IMR-90 (cell line): Measurements from ENCODE around the gene SLC4A5. TPM values are rescaled to one million over a fixed set of nuclear protein-coding genes. Genes with fewer than 3 reads are reported as not detected.
A peak's percentile ranks its signal among the peaks of the same experiment; 100 is the strongest.

ENCODE experiments used
- ATAC-seq: fragments of 200-7000 bp; cut with Tn5 transposase; 2 replicates; pipeline ENCODE4 v1.9.1; 2020; ENCODE audit warnings: low read depth, mild to moderate bottlenecking, moderate library complexity
- BruUV-seq: library from RNA; stranded (reverse); fragments of 400-500 nt; replicated peaks from 2 replicates; lab custom pipeline; 2021; lab: Mats Ljungman, UMichigan
- CTCF ChIA-PET: fragments of 300-600 bp; formaldehyde crosslinking; extraction: SDS; loops from one replicate; lab custom pipeline; 2021; ENCODE audit warnings: antibody characterized with exemption; lab: Yijun Ruan, JAX
- POLR2A ChIA-PET: fragments of 300-600 bp; sonication (Branson Sonifier 250); formaldehyde crosslinking; loops from one replicate; lab custom pipeline; 2022; ENCODE audit warnings: antibody characterized with exemption; ENCODE audit not compliant: unreplicated experiment; lab: Charles Lee
- DNase-seq: peaks from one replicate; pipeline ENCODE4 v3.0.0; 2013
- H2AFZ ChIP-seq: replicated peaks from 2 replicates; pipeline ENCODE3; 2013; ENCODE audit warnings: low read length, mild to moderate bottlenecking; ENCODE audit not compliant: poor library complexity
- H2AK5ac ChIP-seq: 2 replicates; pipeline ENCODE4 v1.6.1; 2013; ENCODE audit warnings: low read depth, low read length, inconsistent platforms
- H2AK9ac ChIP-seq: replicated peaks from 2 replicates; pipeline ENCODE3; 2013; ENCODE audit warnings: mild to moderate bottlenecking, low read depth, low read length, moderate library complexity; ENCODE audit not compliant: poor library complexity
- H2BK120ac ChIP-seq: 2 replicates; pipeline ENCODE4 v1.6.1; 2013; ENCODE audit warnings: low read depth, low read length, inconsistent platforms
- H2BK15ac ChIP-seq: 3 replicates; pipeline ENCODE4 v1.6.1; 2013; ENCODE audit warnings: low read depth, low read length, inconsistent platforms
- H2BK20ac ChIP-seq: 2 replicates; pipeline ENCODE4 v1.6.1; 2013; ENCODE audit warnings: low read depth, mild to moderate bottlenecking, inconsistent platforms, low read length, moderate library complexity
- H2BK5ac ChIP-seq: 2 replicates; pipeline ENCODE4 v1.6.1; 2013; ENCODE audit warnings: mild to moderate bottlenecking, low read depth, low read length, inconsistent platforms; ENCODE audit not compliant: poor library complexity, severe bottlenecking
- H3K14ac ChIP-seq: replicated peaks from 2 replicates; pipeline ENCODE4 v1.6.1; 2013; ENCODE audit warnings: low read depth, low read length, inconsistent platforms
- H3K18ac ChIP-seq: 2 replicates; pipeline ENCODE4 v1.6.1; 2013; ENCODE audit warnings: low read depth, low read length, control low read depth
- H3K23ac ChIP-seq: 2 replicates; pipeline ENCODE4 v1.6.1; 2013; ENCODE audit warnings: low read depth, low read length, inconsistent platforms
- H3K27ac ChIP-seq: 2 replicates; pipeline ENCODE4 v1.5.1; 2013; ENCODE audit warnings: mild to moderate bottlenecking, control low read depth, low read length; ENCODE audit not compliant: insufficient read depth
- H3K27me3 ChIP-seq: 2 replicates; pipeline ENCODE4 v1.6.1; 2013; ENCODE audit warnings: low read length; ENCODE audit not compliant: control insufficient read depth, insufficient read depth
- H3K36me3 ChIP-seq: 2 replicates; pipeline ENCODE4 v1.6.1; 2013; ENCODE audit warnings: low read length, mixed read lengths; ENCODE audit not compliant: control insufficient read depth, insufficient read depth
- H3K4ac ChIP-seq: 2 replicates; pipeline ENCODE4 v1.6.1; 2013; ENCODE audit warnings: low read depth, low read length, inconsistent platforms
- H3K4me1 ChIP-seq: 2 replicates; pipeline ENCODE4 v1.6.1; 2013; ENCODE audit warnings: low read length, mixed read lengths; ENCODE audit not compliant: control insufficient read depth, insufficient read depth
- H3K4me2 ChIP-seq: 2 replicates; pipeline ENCODE4 v1.6.1; 2013; ENCODE audit warnings: low read depth, mild to moderate bottlenecking, control low read depth, low read length, moderate library complexity
- H3K4me3 ChIP-seq: 2 replicates; pipeline ENCODE4 v1.5.1; 2013; ENCODE audit warnings: low read depth, mild to moderate bottlenecking, control low read depth, low read length, moderate library complexity; ENCODE audit not compliant: insufficient read depth
- H3K56ac ChIP-seq: 2 replicates; pipeline ENCODE4 v1.6.1; 2013; ENCODE audit warnings: low read length, inconsistent platforms; ENCODE audit not compliant: insufficient read depth; ENCODE audit errors: extremely low read depth
- H3K79me1 ChIP-seq, 2 experiments: 2 replicates each; pipeline ENCODE4 v1.6.1; 2013; ENCODE audit warnings: low read length in 2 of 2, inconsistent platforms in 1 of 2, low read depth in 1 of 2
- H3K9ac ChIP-seq: 2 replicates; pipeline ENCODE4 v1.6.1; 2013; ENCODE audit warnings: low read depth, low read length, control low read depth
- H3K9me1 ChIP-seq: 2 replicates; pipeline ENCODE4 v1.6.1; 2013; ENCODE audit warnings: low read length, inconsistent platforms; ENCODE audit not compliant: insufficient read depth
- H3K9me3 ChIP-seq: 2 replicates; pipeline ENCODE4 v1.6.1; 2013; ENCODE audit warnings: low read length; ENCODE audit not compliant: control insufficient read depth, insufficient read depth
- H4K20me1 ChIP-seq: 2 replicates; pipeline ENCODE4 v1.6.1; 2013; ENCODE audit warnings: low read length, inconsistent platforms; ENCODE audit not compliant: insufficient read depth
- H4K5ac ChIP-seq: 2 replicates; pipeline ENCODE4 v1.6.1; 2013; ENCODE audit warnings: mild to moderate bottlenecking, low read depth, low read length, control low read depth
- H4K8ac ChIP-seq, 2 experiments: 2 replicates each; pipeline ENCODE4 v1.6.1; 2013; ENCODE audit warnings: low read depth in 2 of 2, low read length in 2 of 2, control low read depth in 1 of 2, inconsistent platforms in 1 of 2
- H4K91ac ChIP-seq: 2 replicates; pipeline ENCODE4 v1.6.1; 2013; ENCODE audit warnings: low read depth, low read length, inconsistent platforms; ENCODE audit not compliant: insufficient read depth
- CEBPB ChIP-seq: IDR thresholded peaks from 2 replicates; pipeline ENCODE4 v1.6.1; 2012; ENCODE audit warnings: low read depth, low read length, improper control_type of control experiment
- FOS ChIP-seq: fragments of 150-350 bp; IDR thresholded peaks from 2 replicates; pipeline ENCODE4 v1.6.1; 2016; ENCODE audit warnings: low read depth, low read length
- MAFK ChIP-seq: IDR thresholded peaks from 2 replicates; pipeline ENCODE4 v1.6.1; 2012; ENCODE audit warnings: low read depth, low read length, improper control_type of control experiment
- MAZ ChIP-seq: IDR thresholded peaks from 2 replicates; pipeline ENCODE4 v1.6.1; 2012; ENCODE audit warnings: low read depth, mild to moderate bottlenecking, low read length, improper control_type of control experiment, moderate library complexity, borderline replicate concordance
- MXI1 ChIP-seq: IDR thresholded peaks from 2 replicates; pipeline ENCODE4 v1.6.1; 2012; ENCODE audit warnings: low read depth, mild to moderate bottlenecking, low read length, moderate library complexity, borderline replicate concordance
- NFE2L2 ChIP-seq: fragments of 150-350 bp; IDR thresholded peaks from 2 replicates; pipeline ENCODE4 v1.6.1; 2016; ENCODE audit warnings: low read depth, mild to moderate bottlenecking, low read length
- POLR2A ChIP-seq: IDR thresholded peaks from 2 replicates; pipeline ENCODE4 v1.6.1; 2012; ENCODE audit warnings: mild to moderate bottlenecking, low read depth, low read length
- RAD21 ChIP-seq: IDR thresholded peaks from 2 replicates; pipeline ENCODE4 v1.6.1; 2012; ENCODE audit warnings: low read length, improper control_type of control experiment
- RCOR1 ChIP-seq: IDR thresholded peaks from 2 replicates; pipeline ENCODE4 v1.6.1; 2012; ENCODE audit warnings: mild to moderate bottlenecking, low read length, improper control_type of control experiment; ENCODE audit not compliant: insufficient replicate concordance
- RFX5 ChIP-seq: IDR thresholded peaks from 2 replicates; pipeline ENCODE4 v1.8.0; 2012; ENCODE audit warnings: low read depth, mild to moderate bottlenecking, low read length, moderate library complexity
- SMC3 ChIP-seq: fragments of 150-350 bp; IDR thresholded peaks from 2 replicates; pipeline ENCODE4 v1.6.1; 2016; ENCODE audit warnings: low read depth, mild to moderate bottlenecking, antibody characterized with exemption, low read length, moderate library complexity
- WGBS, 2 experiments: methylation state at CpG; one replicate each; pipeline versions ENCODE4 v1.1.5 to v1.1.7; 2013; ENCODE audit warnings: missing lambda C conversion rate in 2 of 2; ENCODE audit not compliant: insufficient read length in 1 of 2; ENCODE audit errors: extremely low coverage in 2 of 2; 5-methylcytosine and 5-hydroxymethylcytosine counted together
- dilution Hi-C: fragments of 300-500 bp; cut with HindIII; formaldehyde crosslinking; loops from one replicate; pipeline ENCODE4 v1.14.3; 2018; ENCODE audit warnings: low sequenced_read_pairs; ENCODE audit not compliant: unreplicated experiment
- in situ Hi-C: fragments of 300-500 bp; cut with MboI; formaldehyde crosslinking; loops from 3 replicates; pipeline ENCODE4 v1.14.3; 2019; ENCODE audit warnings: low sequenced_read_pairs, inconsistent platforms, mixed read lengths
- intact Hi-C: fragments of 100-400 bp; cut with micrococcal nuclease; formaldehyde crosslinking; loops from 2 replicates; pipeline ENCODE4 v1.10.0; 2022
- polyA plus RNA-seq, 3 experiments: library from polyadenylated mRNA; depleted of rRNA; stranded (reverse); fragments of >200 nt; gene quantifications; 2 replicates each; pipeline ENCODE4 v1.2.3, GENCODE V29; 2012; ENCODE audit warnings: low replicate concordance in 1 of 3
- total RNA-seq: library from RNA; depleted of rRNA; stranded (reverse); fragments of >200 nt; gene quantifications from 2 replicates; pipeline ENCODE4 v1.2.3, GENCODE V29; 2012
- TF ChIP-seq, protein P1 (sequence below): fragments of 150-350 bp; IDR thresholded peaks from 2 replicates; pipeline ENCODE4 v1.6.1; 2017; ENCODE audit warnings: mild to moderate bottlenecking, antibody characterized with exemption, low read length, low read depth
- TF ChIP-seq, protein P2 (sequence below): fragments of 150-350 bp; IDR thresholded peaks from 2 replicates; pipeline ENCODE4 v1.6.1; 2016; ENCODE audit warnings: low read depth, mild to moderate bottlenecking, low read length, moderate library complexity, borderline replicate concordance

The SLC4A5 gene
- total and polyA plus RNA-seq, 2 of the 4 experiments (the other 2 are of a cell fraction): 0.18 to 0.22 TPM

DNA sequence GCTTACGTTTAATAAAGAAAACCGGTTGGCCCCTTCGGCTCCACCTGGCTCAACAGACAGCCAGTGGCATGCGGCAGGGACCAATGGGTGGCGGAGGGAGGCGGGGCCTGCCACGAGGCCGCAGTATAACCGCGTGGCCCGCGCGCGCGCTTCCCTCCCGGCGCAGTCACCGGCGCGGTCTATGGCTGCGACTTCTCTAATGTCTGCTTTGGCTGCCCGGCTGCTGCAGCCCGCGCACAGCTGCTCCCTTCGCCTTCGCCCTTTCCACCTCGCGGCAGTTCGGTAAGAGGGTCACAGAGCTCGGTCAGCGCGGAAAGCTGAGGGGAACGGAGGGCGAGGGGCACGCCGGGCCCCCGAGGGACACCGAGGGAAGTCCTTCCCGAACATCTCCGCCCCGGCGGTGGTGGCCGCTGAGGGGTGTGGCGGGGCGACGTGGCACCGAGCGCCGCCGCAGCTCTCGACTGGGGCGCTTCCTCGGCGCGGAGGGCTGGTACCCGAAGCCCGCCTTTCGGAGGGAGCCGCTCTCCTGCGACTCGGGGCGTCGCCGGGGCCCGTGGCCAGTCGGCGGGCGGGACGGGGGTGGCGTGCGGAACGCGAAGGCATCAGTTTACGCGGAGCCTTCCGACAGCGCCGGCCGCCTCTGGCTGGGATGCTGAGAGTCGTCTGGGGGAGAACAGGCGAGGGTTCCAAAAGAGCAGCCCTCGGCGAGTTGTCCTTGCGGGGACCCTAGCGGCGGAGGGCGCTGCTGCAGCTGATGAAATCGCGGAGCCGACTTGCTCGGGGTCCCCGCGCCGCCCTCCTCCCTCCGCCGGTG lies 144.5 kb downstream of the SLC4A5 start, which contains the start of gene MTHFD2:
Gene MTHFD2, plus strand, starts transcription at position 155 of the 814 bp plus-strand sequence. Its CDS starts 27 bp downstream, at position 182.
- in situ Hi-C loops (no loop called here), intact Hi-C loops (loop anchor here (1.0 kb wide), 1 partner anchor 20 kb away; the partner anchor contains the start of gene MOB1A), dilution Hi-C loops (no loop called here)
- ChIA-PET POLR2A (interaction anchor here (0.5 to 0.6 kb wide), 2 partner anchors 20 to 28 kb away, joined by 3 to 4 read pairs; partner anchors contain the start of gene MOB1A), CTCF (no interaction called here)
- Histone ChIP-seq H3K9me1 (peaks cover 13% of the 10 kb centered on the region), H2BK5ac (peak within 1 kb of the TSS; percentile 82), H3K4ac (peak within 1 kb of the TSS; percentile 98), H3K56ac (peak within 1 kb of the TSS; percentile 86), H3K23ac (peak within 1 kb of the TSS; percentile 87; the same call in 1 of the 2 replicates), H3K4me2 (peak within 1 kb of the TSS; percentile 86), H2AK5ac (peak within 1 kb of the TSS; percentile 97), H3K14ac (peak within 1 kb of the TSS; percentile 96), H3K36me3 (0 out of 2 replicates have a peak, but pooled peaks cover 1% of the 10 kb centered on the region), H2AK9ac (peak within 1 kb of the TSS; percentile 98), H2BK15ac (peak within 1 kb of the TSS; percentile 5; the same call in 1 of the 3 replicates), H3K27ac (peak within 1 kb of the TSS; percentile 91), H3K9ac (peak within 1 kb of the TSS; percentile 95), H3K9me3 (no peaks in the 10 kb centered on the region), H3K18ac (peak within 1 kb of the TSS; percentile 62; the same call in 1 of the 2 replicates), H4K8ac (peak within 1 kb of the TSS; percentile 52 to 87), H4K5ac (peak within 1 kb of the TSS; percentile 32; the same call in 1 of the 2 replicates), H3K27me3 (no peaks in the 10 kb centered on the region), H3K4me3 (peak within 1 kb of the TSS; percentile 80), H3K79me1 (peaks cover 3 to 35% of the 10 kb centered on the region in 2 experiments; a peak in 3 of 4 replicates), H3K4me1 (peaks cover 5% of the 10 kb centered on the region), H2BK120ac (peak within 1 kb of the TSS; percentile 71), H4K91ac (peak within 1 kb of the TSS; percentile 94), H2BK20ac (0 out of 2 replicates have a peak within 1 kb of the TSS, but pooled peaks have one; percentile 32), H2AFZ (peak within 1 kb of the TSS; percentile 97), H4K20me1 (peaks cover 44% of the 10 kb centered on the region)
- DNase-seq: peak; percentile 97
- no TSS peak for BruUV-seq
- 0% methylated on average over 36 of the region's 96 CpGs; no CpG with 5 or more reads in 1 of the 2 experiments for WGBS, 2 experiments
- ATAC-seq: peak; percentile 90
- TF ChIP-seq RCOR1 (peak; percentile 23), POLR2A (peak; percentile 99), RAD21 (peak; percentile 43), RFX5 (no peak), FOS (no peak; the same call in 1 of the 2 replicates), CEBPB (peak; percentile 85), NFE2L2 (no peak), MXI1 (peak; percentile 97), SMC3 (no peak; the same call in 1 of the 2 replicates), MAZ (peak; percentile 59; the same call in 1 of the 2 replicates), MAFK (no peak)
- TF ChIP-seq, protein P1, sequence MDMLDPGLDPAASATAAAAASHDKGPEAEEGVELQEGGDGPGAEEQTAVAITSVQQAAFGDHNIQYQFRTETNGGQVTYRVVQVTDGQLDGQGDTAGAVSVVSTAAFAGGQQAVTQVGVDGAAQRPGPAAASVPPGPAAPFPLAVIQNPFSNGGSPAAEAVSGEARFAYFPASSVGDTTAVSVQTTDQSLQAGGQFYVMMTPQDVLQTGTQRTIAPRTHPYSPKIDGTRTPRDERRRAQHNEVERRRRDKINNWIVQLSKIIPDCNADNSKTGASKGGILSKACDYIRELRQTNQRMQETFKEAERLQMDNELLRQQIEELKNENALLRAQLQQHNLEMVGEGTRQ: peak; percentile 83
- TF ChIP-seq, protein P2, sequence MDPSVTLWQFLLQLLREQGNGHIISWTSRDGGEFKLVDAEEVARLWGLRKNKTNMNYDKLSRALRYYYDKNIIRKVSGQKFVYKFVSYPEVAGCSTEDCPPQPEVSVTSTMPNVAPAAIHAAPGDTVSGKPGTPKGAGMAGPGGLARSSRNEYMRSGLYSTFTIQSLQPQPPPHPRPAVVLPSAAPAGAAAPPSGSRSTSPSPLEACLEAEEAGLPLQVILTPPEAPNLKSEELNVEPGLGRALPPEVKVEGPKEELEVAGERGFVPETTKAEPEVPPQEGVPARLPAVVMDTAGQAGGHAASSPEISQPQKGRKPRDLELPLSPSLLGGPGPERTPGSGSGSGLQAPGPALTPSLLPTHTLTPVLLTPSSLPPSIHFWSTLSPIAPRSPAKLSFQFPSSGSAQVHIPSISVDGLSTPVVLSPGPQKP: no peak
